Lower leg skin (tissue), 3 donors: Measurements from ENCODE around the gene CST7.

Experiments
- CTCF ChIP-seq, 3 donors: fragments of 450-650 bp; IDR thresholded peaks; one replicate each; pipeline ENCODE4 v1.5.1; 2016; ENCODE audit warnings: antibody characterized with exemption in 3 of 3, mild to moderate bottlenecking in 3 of 3, moderate library complexity in 2 of 3
- POLR2A ChIP-seq, 2 donors: fragments of 450-650 bp; IDR thresholded peaks; one replicate each; pipeline ENCODE4 v1.6.1; 2016 to 2017; ENCODE audit warnings: antibody characterized with exemption in 2 of 2, mild to moderate bottlenecking in 1 of 2, moderate library complexity in 1 of 2

- TF ChIP-seq POLR2A (IDR thresholded peaks at IDR 0.05) (no peak), CTCF (IDR thresholded peaks at IDR 0.05) (no peak)
Measured at GRCh38 chr20:24952376-24953208, 3.5 kb downstream of the CST7 start.
